Activated naive CD8-positive, alpha-beta T cell treated with anti-CD3 and anti-CD28 coated beads, Interleukin-2, amount 50 U/mL, for 16 hours (primary cell): ENCODE data around the gene LHPP.

Experiments
- DNase-seq: peaks from one replicate; pipeline ENCODE4 v3.0.0-alpha.2; 2020; ENCODE audit warnings: low read depth, low spot score

The LHPP gene

DNA sequence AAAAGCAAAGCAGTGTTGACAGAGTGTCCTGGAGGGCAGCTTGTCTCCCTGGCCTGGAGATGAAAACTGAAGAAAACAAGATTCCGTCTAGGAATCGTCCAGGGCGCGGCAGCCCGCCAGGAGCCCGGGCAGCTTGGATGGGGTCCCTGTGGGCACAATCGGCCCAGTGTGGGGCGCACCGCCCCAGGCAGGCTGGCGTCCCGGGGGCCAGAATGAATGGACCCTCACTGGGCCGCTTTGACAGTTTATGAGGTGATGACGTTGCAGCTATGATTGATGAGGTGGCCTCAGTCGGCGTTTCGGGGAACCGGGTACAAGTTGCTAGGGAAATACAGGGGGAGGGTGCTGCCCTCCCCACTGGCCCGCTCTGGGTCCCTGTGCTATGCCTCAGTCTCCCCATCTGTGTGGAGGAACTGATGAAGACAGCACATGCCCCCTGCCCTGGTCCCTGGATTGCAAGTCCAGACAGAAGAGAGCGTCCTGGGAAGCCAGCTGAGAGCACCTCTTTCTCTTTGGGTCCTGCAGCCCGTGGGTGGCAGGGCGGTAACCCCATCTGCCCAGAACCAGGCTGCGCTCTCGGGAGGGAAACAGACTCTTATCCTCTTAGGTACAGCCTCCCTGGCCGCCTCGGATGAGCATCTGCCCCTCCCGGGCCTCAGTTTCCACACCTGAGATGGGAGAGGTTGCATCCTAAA, 131.3 kb downstream of the LHPP start:
- DNase-seq, result no peak

DNA sequence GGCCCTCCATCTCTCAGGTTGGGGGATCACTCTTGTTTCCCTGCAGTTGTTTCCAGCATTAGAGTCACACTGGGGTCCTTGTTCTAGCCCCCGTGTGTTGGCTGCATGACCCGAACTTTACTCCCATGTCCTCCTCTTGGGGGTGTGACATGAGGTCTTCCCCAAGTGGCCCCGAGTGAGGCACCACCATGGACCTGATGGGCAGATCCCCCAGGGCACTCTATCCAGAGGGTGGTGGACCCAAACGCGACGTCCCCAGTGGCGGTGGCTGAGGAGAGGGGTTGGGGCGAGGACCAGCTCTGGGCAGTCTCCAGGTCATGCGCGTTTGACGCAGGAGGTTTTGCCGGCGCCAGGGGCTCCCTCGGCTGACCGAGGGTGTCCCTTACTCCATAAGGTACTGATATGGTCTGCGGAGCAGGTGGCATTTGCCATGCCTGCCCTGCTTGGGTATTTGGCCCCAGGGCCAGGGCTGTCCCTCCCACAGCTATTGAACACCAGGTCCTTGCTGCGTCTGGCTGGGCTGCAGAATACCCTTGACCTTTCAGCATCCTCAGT, 131.9 kb downstream of the LHPP start:
- no peak for DNase-seq

DNA sequence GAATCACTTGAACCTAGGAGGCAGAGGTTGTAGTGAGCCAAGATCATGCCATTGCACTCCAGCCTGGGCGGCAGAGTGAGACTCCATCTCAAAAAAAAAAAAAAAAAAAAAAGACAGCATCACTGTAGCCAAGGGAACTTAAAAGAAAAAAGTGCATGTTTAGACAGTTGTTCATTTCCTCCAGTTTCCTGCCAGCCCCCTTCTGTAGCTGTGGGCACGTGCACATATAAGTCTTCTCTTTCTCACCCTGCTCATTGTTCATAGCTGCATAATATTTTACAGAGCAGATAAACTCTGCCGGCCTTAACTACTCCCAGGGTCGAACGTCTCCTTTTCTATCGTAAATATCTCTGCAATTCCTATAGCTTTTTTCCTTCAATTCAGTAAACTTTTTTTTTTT, 132.6 kb downstream of the LHPP start:
- no peak for DNase-seq

DNA sequence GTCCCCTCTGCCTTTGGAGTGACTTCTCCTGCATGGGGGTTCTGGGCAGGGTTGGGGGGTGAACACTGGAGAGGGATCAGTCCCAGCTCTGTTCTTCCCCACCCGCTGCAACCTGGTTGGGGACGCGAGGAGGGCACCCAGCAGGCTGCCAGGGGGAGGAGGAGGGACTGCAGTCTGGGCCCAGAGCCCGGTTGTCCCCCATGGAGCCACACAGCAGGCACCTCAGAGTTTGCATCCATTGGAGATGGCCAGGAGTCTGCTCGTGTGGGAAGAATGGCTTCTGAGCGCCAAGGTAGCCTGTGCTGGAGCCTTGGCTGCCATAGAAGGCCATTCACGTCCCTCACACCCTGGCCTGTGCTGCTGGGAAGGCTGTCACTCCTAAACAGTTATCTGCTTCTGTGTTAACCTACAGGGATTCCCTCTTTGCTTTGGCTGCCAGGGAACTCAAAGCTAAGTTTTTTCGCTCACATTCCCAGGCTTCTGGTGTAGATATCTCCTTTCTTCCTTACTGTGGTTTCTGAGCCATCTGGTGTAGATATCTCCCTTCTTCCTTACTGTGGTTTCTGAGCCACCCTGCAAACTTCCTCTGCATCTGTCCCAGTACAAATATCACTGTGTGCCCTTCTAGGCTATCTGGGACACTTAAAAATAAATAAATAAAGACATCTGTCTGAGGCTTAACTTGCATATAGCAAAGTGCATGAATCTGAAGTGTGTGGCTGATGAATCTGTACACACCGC, 133.7 kb downstream of the LHPP start:
- no peak for DNase-seq

DNA sequence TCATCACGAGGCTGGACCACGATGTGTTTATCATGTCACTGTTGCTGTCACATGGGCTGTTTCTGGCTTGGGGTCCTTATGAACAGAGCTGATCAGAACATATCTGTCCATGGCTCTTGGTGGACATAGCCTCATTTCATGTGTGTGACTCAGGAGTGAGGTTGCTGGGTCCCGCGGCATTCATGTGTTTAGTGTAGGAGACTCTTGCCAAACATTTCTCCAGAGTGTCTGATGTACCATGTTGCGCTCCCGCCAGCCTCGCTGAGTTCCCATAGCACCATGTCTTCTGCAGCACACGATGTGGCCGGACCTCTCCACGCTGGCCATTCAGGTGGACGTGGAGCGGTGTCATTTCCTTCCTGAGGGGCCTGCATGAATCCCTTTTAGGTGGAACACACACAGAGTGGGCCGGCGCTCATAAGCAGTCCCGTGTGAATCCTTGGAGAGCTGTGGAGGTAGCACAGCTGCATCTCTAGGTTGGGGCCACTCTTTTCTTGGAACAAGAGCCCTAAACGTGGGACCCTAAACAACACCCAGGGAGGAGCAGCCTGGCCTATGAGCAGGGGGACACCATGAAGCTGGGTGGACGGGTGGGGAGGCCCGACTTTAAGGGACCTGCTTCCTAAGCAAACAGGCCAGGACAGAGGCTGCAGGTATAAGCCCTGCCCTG, 134.6 kb downstream of the LHPP start:
- DNase-seq, result no peak

DNA sequence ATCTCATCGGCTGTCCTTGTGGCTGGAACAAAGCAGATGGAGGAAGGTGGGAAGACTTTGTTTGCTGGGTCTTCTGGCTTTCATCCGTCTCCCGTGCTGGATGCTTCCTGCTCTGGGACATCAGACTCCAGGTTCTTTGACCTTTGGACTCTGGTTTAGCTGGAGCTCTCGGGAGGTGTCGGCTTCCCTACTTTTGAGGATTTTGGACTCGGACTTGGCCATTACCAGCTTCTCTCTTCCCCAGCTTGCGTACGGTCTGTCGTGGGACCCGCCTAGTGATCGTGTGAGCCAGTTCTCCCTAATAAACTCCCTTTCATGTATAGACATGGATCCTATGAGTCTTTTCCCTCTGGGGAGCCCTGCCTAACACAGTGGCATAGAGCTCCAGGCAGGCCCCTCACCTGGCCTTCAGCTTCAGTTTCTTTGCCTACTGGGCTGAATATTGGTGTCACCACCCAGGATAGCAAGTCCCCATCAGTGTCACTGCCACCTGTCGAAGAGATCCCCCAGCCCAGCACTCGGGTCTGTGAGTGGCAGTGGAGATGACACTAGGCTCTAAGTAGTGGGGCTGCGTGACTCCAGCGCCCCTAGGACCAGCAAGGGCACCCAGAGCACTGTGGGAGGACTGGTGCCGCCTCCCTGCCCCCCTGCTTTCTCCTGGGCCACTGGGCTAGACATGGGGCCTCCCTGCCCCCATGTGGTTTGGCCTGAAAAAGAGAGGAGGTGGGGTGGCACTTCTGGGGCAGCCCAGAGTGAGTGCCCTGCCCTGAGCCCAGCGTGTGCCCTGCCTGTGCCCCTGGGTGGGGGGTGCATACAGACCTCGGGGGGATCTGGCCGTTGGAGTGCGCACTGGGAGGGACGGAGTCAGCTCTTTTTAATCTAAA, 135.6 kb downstream of the LHPP start:
- DNase-seq, result no peak

DNA sequence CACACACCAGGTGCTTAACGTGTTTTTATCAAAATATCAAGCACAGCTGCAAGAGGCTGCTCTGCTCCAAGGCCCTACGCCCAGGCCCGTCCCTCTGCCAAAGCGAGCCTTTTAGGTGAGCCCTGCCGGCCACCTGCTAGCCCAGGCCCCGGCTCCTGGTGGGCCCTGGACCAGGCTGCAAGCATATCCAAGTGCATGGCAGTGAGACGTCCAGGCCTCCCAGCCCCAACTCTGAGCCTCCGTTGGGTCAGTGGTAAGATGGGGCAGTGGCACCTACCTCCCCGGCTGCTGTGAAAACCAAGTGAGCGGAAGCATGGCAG, 136.2 kb downstream of the LHPP start:
- no peak for DNase-seq

DNA sequence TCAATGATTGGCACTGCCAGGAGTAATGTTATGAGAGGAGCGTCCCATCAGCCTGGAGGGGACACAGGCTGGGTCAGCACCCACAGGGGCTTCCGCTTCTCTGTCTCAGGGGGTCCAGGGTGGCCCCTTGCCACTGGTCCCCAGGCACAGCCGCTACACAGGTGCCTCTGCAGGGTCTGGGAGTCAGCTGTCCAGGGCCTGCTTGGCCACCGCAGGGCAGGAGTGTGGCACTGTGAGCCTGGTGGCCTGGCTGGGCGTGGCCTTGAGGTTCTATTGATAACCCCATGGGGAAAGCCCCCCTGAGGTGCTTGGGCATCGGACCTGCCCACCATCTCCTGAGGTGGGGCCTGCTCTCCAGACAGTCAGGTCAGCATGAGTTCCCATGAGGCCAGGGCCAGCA, 136.6 kb downstream of the LHPP start:
- DNase-seq, result no peak

DNA sequence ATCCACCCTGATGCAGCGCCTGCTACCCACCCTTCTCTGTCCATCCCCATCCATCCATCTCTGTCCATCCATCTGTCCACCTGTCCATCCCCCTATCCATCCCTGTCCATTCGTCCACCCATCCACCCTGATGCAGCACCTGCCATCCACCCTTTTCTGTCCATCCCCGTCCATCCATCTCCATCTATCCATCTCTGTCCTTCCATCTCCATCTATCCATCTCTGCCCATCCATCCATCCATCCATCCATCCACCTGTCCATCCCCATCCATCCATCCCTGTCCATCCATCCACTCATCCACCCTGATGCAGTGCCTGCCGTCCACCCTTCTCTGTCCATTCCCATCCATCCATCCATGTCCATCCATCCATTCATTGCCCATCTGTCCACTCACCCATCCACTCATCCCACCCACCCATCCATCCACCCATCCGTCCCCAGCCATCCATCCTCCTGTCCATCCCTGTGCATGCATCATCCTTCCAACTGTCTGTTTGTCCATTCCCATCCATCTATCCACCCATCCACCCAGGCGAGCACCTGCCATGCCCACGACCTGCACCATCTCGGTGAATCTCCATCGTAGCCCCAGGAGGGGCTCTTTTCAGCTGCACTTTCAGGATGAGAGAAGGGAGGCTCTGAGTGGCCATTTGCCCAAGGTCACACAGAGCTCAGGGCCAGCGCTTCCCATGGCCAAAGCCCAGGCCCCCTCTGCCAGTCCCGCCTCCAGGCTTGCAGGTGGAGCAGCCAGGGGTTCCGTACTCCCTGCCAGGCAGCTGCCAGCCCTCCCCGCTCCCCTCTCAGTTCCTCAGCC, 137.4 kb downstream of the LHPP start:
- DNase-seq, result no peak

DNA sequence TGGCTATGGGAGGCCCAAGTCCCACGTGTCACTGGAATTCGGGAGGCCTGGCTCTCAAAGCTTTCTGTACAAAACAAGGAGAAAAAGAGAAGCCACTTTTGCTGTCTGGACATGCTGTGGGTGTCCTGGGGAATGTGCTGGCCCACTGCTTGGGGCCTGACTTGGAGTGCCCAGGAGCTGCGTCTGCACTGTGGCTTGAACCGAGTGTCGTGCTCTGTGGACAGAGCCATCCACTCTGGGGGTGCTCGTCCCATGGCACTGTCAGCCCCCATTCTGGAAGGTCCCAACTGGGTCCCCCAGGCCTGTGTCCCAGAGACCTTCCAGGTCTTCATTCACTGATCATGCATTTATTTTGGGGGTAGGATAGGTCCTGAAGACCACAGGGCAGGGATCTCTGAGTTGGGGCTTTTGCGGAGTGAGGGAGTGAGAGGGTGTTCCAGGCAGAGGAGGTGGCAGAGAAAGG, 138.0 kb downstream of the LHPP start:
- DNase-seq, result no peak

DNA sequence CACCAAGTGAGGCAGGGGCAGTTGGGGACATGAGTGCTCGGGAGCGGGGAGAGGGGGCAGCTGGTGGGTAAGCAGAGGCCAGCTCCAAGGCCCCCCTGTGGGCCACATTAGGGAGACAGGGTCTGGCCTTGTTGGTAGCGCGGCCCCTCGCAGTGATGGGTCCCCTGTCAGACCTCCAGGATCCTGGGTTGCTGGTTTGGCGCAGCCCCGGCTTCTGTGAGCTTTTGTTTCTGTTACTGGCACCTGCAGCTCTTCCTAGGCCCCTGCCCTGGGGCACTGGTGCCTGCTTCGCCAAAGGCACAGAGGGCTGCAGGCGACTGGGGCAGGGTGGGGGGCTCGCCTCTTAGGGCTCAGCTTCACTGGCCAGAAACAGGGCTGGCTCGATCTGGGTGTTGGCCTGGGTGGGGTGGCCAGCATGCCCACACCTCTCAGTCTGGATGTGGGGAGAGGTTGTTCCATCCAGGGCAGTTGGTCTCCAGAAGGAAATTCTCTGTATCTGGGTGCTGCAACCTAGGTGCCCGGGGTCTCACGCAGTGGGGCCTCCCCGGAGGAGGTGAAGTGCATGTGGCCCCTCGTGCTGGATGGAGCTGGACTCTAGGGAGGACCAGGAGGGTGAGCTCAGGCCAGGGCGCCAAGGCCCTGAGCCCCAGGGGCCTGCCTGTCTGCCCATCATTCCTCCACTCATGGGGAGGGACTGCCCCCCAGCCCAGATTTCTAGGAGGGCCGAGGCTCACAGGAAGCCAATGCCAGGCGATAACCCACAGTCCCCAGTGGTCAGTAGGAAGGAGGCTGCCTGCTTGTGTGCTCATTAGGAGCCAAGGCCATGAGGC, 138.6 kb downstream of the LHPP start:
- no peak for DNase-seq

DNA sequence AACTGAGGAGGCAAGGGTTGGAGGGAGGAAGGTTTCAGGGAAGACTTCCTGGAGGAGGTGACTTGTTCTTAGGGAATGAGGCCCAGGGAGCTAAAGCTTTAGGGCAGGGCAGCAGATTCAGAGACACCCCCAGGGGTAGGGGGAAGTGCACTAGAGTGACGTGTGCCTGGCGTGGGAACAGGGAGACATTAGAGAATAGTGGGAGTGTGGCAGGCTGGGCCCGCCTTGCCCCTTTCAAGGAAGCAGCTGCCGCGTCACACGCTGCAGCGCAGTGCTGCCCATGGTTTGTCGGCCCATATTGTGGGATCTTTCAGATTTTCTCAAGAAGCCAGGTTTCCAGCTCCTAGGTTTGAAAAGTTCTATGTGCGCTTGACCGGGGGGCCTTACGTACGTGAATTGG, 139.4 kb downstream of the LHPP start:
- no peak for DNase-seq

DNA sequence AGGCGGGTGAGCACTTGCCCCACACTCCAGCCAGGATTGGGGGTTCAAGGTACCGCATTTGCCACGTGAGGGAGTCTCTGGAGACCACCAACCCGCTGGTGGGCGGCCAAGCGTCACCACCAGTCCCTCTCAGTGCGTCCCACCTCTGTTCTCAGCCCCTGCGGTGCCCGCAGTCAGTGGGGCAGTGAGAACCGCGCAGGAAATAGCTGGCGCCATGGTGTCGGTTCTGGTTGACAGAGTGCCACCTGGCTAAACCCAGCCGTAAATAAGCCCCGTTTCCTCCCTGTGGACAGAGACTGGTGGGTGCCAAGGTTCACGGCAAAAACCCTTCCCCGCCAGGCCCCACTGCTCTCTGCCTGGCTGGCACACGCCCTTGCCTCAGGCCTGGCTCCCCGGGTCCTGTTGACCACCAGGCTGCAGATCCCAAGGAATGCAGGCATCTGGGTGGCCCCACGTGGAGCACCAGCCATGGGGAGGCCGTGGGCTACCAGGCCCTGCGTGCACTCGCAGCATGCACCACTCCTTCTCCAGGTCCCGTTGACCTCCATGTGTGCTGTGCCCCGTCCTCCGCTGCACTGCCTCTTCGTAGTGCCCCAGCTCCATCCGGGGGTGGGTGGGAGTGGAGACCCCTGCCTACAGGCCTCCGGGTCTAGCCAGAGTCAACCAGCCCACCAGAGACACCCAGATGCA, 140.0 kb downstream of the LHPP start:
- DNase-seq, result no peak

DNA sequence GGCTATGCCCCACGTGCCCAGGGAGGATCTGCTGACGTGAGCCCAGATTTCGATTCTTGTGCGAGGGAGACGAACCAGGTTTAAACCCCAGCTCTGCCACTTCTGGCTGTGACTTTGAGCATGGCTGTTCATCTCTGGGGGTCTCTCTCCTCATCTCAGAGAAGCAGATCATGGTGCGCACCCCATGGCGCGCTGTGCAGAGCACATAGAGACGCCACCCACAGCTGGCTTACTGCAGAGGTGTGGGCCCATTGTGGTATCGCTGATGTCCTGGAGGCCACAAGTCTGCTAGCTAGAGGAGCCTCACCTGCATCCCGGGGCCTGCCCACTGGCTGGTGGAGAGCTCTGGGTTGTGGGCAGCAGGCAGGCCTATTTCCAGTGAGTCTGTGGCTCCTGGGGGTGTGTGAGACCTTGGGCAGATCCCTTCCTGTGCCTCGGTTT, 140.5 kb downstream of the LHPP start:
- no peak for DNase-seq

DNA sequence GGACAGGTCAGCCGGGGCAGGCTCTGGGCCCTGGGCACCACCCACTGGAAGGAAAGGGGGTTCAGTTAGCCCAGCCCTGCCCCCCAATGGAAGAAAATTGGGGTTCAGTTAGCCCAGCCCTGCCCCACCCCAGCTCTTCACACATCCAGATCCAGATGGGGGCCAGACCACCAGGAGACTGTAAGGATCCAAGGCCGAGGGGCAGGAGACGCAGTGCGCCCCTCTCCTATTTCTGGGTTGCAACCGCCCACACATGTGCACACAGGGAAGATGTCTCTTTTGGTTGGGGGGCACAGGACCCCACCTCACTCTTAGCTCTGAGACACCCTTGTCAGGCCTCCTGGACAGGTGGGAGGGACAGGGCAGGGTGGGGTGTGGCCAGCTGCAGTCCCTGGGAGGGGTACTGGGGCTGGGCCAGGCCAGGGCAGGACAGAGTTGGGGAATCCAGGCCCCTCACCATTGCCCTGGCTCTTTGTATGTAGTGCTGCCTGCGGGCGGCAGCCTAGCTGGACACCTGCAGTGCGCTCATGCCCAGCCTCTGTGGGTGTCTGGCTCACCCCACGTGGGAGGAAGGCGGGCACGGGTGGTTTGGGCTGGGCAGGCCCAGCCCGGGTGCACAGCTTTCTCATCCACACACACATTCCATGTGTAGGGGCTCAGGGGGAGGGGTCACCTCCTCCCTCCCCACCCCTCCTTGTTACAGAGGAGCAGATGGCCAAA, 141.2 kb downstream of the LHPP start:
- no peak for DNase-seq

DNA sequence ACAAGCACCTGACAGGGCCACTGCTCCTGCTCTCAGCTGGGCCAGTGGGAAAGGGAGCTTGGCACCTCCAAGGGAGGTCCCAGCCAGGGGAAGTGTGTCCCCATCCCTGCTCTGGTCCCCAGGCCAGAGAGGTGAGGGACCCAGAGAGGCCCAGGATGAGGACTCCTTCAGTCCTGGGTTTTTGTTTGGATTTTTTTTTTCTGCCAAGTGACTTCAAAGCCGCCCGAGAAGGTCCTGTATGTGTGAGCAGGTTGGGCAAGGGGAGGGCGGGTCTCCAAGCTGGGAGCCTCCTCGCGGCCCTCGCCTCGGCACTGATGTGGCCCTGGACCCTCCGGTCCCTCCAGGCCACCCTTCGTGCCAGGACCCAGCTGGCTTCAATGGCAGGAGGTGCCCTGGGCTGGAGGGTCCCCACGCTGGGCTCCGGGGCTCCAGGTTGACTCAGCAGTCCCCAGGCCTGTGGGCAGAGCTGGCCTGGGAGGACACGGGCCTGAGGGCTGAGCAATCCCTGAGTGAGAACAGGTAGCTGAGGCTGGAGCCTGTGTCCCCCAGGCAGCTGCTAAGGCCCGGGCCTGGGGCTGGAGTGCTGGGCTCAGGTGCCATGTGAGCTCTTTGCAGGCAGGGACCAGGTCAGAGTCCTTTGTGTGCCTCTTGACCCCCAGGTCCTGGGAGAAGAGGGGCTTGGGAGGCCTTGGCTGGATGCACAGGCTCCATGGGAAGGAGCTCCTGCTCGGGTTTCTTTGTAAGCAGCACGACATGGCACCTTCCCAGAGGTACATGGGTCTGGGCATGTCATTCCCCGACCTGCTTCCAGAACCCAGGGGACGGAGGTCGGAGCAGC, 142.0 kb downstream of the LHPP start:
- DNase-seq, result no peak

DNA sequence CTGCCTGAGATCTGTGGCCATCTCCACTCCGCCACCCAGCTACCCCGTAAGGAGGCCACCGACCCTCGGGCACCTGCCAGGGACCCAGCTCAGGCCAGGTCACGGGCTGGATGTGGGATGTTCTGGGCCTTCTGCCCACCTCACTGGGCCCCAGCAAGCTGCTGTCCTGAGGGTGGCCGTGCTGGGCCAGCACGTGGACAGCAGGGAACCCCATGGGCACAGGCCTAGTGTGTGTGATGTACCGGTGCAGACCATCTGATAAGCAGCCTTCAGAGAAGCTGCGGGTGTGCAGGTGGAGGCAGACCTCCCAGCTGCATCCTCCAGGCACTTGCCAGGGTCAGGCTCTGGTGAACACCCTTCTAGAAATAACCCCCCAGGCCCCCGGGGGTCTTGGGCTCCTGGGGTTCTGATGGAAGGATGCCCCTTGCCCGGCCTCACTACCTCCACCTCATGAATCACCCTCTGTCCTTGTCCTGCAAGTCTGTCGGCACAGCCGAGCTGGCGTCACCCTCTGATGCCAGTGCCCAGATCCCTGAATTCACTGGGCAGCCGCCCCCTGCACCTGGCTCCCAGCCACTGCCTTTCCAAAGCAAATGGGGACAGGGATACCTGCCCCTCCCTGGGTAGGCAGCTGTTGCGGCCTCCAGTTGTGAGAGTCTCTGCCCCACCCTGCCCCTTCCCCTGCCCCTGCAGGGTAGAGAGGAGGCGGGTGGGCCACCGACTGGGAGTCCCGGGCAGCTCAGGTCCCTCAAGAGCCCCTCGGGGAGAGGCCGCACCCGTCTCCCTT, 142.8 kb downstream of the LHPP start:
- no peak for DNase-seq
